RWPE2 (cell line): ENCODE data around the gene GDI2.

Experiments used
- ATAC-seq: fragments of 200-7000 bp; cut with Tn5 transposase; 3 replicates; pipeline ENCODE4 v1.9.1; 2021; ENCODE audit warnings: low read depth
- DNase-seq: peaks from one replicate; pipeline ENCODE4 v3.0.0-alpha.2; 2020; ENCODE audit warnings: low spot score
- H3K27ac ChIP-seq: fragments of 450-650 bp; 2 replicates; pipeline ENCODE4 v1.5.1; 2017; ENCODE audit warnings: mild to moderate bottlenecking; ENCODE audit not compliant: poor library complexity, severe bottlenecking
- H3K27me3 ChIP-seq: fragments of 250-450 bp; sonication (Bioruptor Pico); 2 replicates; pipeline ENCODE4 v1.5.1; 2021; ENCODE audit warnings: mild to moderate bottlenecking, moderate library complexity; ENCODE audit not compliant: insufficient read depth, poor library complexity, severe bottlenecking
- H3K36me3 ChIP-seq: fragments of 250-450 bp; sonication (Bioruptor Pico); 2 replicates; pipeline ENCODE4 v1.5.1; 2020; ENCODE audit warnings: low read depth, mild to moderate bottlenecking, moderate library complexity
- H3K4me1 ChIP-seq: fragments of 250-450 bp; sonication (Bioruptor Pico); 2 replicates; pipeline ENCODE4 v1.5.1; 2021; ENCODE audit warnings: mild to moderate bottlenecking, moderate library complexity; ENCODE audit not compliant: insufficient read depth, poor library complexity, severe bottlenecking
- H3K4me3 ChIP-seq: fragments of 250-450 bp; sonication (Bioruptor Pico); 2 replicates; pipeline ENCODE4 v1.5.1; 2021; ENCODE audit warnings: mild to moderate bottlenecking, moderate library complexity; ENCODE audit not compliant: severe bottlenecking
- H3K9me3 ChIP-seq: fragments of 250-450 bp; sonication (Bioruptor Pico); 2 replicates; pipeline ENCODE4 v1.5.1; 2021; ENCODE audit warnings: mild to moderate bottlenecking, moderate library complexity; ENCODE audit not compliant: severe bottlenecking
- CTCF ChIP-seq: fragments of 450-650 bp; IDR thresholded peaks from one replicate; pipeline ENCODE4 v1.5.1; 2017; ENCODE audit warnings: mild to moderate bottlenecking, moderate library complexity; ENCODE audit not compliant: poor library complexity, severe bottlenecking

Gene GDI2

GRCh38 chr10:5719546-5719945, 93.7 kb downstream of the GDI2 start:
- ATAC-seq: no peak
- no peak overlapping the region for H3K4me3 ChIP-seq
- peaks cover 9% of the 10 kb centered on the region for H3K4me1 ChIP-seq
- peak overlapping the region; percentile 1 for H3K27ac ChIP-seq
- no peaks in the 10 kb centered on the region for H3K9me3 ChIP-seq
- H3K27me3 ChIP-seq: no peaks in the 10 kb centered on the region
- peaks cover 29% of the 10 kb centered on the region for H3K36me3 ChIP-seq
- DNase-seq: no peak
- TF ChIP-seq CTCF: no peak
